Measurements from ENCODE around the gene CEP85L.

DNA sequence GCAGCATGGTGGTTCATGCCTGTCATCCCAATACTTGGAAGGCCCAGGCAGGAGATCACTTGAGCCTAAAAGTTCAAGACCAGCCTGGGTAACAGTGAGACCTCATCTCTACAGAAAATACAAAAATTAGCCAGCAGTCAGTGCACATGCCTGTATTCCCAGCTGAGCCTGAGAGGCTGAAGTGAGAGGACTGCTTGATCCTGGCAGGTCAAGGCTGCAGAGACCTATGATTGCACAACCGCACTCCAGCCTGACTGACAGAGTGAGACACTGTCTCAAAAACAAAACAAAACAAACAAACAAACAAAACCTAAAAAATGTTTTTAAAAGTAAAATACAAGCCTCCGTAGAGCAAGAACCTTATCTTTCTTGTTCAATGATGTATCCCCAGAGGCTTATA, 6.0 kb downstream of the CEP85L start:
- TF ChIP-seq, protein P1, sequence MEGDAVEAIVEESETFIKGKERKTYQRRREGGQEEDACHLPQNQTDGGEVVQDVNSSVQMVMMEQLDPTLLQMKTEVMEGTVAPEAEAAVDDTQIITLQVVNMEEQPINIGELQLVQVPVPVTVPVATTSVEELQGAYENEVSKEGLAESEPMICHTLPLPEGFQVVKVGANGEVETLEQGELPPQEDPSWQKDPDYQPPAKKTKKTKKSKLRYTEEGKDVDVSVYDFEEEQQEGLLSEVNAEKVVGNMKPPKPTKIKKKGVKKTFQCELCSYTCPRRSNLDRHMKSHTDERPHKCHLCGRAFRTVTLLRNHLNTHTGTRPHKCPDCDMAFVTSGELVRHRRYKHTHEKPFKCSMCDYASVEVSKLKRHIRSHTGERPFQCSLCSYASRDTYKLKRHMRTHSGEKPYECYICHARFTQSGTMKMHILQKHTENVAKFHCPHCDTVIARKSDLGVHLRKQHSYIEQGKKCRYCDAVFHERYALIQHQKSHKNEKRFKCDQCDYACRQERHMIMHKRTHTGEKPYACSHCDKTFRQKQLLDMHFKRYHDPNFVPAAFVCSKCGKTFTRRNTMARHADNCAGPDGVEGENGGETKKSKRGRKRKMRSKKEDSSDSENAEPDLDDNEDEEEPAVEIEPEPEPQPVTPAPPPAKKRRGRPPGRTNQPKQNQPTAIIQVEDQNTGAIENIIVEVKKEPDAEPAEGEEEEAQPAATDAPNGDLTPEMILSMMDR (IDR thresholded peaks at IDR 0.05 in 2 of 3, conservative IDR thresholded peaks at IDR 0.05 in 1 of 3; ENCODE audit: control insufficient read depth in 2 of 3, extremely low read depth in 1 of 3, insufficient read depth in 1 of 3, low read depth in 3 of 3, low read length in 3 of 3), result no peak
- TF ChIP-seq POLR2A (IDR thresholded peaks at IDR 0.05; ENCODE audit: low read depth, low read length) (no peak), CBFB (IDR thresholded peaks at IDR 0.05; ENCODE audit: low read depth) (no peak), RAD51 (IDR thresholded peaks at IDR 0.05) (no peak), SRF (IDR thresholded peaks at IDR 0.05; ENCODE audit: low read depth in 2 of 2, low read length in 2 of 2) (no peak), ZNF217 (IDR thresholded peaks at IDR 0.05) (no peak)
- TF ChIP-seq, protein P2, sequence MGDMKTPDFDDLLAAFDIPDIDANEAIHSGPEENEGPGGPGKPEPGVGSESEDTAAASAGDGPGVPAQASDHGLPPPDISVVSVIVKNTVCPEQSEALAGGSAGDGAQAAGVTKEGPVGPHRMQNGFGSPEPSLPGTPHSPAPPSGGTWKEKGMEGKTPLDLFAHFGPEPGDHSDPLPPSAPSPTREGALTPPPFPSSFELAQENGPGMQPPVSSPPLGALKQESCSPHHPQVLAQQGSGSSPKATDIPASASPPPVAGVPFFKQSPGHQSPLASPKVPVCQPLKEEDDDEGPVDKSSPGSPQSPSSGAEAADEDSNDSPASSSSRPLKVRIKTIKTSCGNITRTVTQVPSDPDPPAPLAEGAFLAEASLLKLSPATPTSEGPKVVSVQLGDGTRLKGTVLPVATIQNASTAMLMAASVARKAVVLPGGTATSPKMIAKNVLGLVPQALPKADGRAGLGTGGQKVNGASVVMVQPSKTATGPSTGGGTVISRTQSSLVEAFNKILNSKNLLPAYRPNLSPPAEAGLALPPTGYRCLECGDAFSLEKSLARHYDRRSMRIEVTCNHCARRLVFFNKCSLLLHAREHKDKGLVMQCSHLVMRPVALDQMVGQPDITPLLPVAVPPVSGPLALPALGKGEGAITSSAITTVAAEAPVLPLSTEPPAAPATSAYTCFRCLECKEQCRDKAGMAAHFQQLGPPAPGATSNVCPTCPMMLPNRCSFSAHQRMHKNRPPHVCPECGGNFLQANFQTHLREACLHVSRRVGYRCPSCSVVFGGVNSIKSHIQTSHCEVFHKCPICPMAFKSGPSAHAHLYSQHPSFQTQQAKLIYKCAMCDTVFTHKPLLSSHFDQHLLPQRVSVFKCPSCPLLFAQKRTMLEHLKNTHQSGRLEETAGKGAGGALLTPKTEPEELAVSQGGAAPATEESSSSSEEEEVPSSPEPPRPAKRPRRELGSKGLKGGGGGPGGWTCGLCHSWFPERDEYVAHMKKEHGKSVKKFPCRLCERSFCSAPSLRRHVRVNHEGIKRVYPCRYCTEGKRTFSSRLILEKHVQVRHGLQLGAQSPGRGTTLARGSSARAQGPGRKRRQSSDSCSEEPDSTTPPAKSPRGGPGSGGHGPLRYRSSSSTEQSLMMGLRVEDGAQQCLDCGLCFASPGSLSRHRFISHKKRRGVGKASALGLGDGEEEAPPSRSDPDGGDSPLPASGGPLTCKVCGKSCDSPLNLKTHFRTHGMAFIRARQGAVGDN (IDR thresholded peaks at IDR 0.05), result no peak

Measured in GM12878 (cell line).